Fibroblast of peridontal ligament (primary cell): ENCODE results near the gene PXT1.
A peak's percentile ranks its signal among the peaks of the same experiment; 100 is the strongest.

Experiments
- DNase-seq: peaks from one replicate; pipeline ENCODE4 v3.0.0-alpha.2; 2010; ENCODE audit errors: extremely low read depth

PXT1 gene

DNA sequence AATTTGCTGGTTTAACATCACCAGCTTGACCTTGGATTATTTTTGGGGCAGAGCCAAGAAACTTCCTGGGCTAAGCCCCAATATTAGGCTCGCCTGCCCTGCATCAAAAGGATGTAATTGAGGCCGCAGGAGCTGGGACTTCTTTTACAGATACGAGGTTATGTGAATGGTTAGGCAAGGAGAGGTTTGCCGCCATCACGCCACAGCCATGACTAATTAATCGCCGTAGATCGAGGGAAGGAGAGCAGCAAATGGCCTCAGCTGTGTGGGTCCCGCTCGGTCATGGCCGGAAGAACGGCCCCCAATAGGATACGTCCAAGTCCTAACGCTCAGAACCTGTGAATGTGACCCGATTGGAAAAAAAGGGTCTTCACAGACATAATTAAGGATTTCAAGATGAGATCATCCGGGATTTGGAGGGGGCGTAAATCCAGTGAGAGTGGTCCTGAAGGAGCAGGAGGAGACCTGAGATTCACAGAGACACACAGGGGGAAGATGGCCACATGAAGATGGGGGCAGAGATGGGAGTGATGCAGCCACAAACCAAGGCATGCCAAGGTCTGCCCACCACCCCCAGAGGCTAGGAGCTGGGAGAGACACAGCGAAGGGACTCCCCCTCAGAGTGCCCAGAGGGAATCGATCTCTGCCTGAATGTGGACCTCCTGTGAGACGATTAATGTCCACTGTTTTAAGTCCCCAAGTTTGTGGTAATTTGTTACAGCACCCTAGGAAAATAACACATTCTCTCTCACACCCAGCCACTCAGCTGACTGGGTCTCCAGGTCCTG lies 96.0 kb downstream of the PXT1 start:
- DNase-seq: no peak

DNA sequence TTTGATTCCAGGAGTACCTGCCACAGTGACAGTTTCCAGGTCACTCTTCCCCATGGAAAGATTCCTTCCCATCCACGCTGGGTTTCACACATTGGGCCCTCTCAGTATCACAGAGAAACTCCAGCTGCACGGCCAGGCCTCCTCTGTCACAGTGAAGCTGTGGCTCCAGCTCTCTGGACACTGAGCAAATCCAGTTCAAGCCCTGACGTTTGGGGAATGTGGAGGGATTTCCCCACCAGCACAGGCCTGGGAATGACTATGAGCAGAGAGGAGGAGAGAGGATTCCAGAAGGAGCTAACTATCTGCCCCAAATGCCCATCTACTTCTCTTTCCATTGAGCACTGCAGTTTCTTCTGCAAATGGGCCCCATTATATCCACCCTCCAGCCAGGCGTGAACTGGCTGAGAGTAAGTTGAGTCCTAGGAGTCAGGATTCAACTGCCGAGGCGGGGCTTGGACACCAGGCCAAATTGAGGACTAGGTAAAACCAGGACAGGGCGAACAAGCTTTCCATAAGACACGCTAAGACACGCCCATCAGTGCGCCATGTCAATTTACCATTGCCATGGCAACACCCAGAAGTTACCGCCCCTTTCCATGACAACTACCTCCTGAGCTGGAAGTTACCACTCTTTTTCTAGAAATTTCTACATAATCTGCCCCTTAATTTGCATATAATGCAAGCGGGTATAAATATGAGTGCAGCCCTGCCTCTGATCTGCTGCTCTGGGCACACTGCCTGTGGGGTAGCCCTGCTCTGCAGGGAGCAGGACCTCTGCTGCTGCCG lies 96.8 kb downstream of the PXT1 start:
- DNase-seq: no peak

DNA sequence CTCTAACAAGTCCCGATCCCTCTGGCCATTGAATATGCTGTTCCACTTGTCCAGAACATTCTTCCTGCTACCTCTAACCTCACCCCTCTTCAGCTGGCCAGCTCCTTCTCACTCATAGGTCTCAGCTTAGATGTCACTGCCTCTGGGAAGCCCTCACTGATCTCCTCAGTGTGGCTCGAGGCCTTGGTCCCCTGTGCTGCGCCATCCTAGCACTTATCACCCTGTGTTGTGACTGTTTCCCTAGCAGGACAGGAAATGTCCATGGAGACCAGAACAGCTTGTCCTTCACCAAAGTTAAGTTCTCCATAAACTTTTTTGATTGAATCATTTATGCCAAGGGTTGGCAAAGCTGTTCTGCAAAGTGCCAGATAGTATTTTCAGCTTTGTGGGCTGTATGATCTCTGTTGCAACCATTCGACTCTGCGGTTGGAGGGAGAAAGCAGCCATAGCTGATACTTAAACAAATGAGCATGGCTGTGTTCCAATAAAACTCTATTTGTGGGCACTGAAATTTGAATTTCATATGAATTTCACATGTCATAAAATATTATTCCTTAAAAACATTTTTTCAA lies 99.5 kb downstream of the PXT1 start:
- DNase-seq: no peak

DNA sequence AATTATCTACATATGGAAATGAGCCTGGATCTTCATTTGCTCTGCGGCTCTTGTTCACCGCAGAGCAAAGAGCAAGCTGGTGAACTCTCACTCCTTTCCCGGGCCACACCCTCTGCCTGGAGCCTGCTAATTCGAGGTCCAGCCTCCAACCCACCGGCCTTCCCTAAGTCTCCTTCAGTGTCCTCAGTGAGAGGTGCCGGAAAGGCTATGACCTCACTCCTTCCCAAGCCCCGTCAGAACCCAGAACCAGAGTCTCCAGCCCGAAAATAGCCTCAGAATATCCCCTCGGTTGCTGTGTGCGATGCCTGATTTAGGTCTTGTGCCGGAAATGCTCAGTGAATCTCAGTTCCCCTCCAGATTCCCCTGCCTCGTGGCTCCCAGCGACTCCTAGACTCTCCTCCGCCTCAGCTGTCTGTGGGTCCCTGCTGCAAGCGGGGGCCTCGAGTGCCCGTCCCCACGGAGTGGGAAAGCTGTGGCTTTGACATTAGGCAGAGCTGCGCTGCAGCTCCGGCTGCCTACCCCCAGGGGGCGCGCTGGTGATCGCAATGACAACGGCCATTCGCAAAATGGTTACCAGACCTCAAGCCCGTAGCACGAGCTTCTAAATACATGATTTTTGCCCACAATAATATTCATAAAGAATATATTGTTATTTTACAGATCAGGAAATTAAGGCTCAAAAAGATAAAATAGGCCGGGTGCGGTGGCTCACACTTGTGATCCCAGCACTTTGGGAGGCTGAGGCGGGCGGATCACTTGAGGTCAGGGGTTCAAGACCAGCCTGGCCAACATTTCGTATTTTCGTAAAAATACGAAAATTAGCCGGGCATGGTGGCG lies 101.8 kb downstream of the PXT1 start:
- peak; percentile 64 for DNase-seq
